ENCODE data around the gene FEM1B.

Gene FEM1B

DNA sequence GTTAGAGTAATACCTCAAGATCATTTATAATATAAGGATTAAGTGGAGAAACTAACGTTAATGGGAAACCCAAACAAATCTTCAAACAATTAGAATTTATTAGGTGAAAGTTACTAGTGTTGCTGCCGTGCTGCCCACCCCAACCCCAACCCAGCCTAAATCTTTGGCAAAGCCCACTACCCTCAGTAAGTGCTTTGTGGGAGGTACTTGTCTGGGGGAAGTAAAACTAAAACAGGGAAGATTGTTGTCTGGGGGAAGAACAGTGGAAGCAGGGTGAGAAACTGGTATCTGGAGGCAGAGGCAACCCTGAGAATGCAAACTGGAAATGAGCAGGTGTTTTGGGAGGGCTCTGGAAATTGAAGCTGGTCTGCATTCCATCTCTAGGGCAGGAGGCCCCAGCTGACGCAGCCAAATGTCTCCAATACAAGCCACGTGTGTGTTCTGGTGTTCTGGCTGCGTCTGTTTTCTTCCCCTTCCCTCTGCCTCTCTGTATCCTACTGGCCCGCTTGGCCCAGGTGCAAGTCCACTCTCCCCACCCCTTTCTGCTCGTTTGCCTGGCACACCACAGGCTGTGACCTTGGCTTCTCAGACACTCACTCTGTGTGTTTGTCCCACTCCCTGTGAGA, 32.7 kb downstream of the FEM1B start:
- DNase-seq, result no peak

DNA sequence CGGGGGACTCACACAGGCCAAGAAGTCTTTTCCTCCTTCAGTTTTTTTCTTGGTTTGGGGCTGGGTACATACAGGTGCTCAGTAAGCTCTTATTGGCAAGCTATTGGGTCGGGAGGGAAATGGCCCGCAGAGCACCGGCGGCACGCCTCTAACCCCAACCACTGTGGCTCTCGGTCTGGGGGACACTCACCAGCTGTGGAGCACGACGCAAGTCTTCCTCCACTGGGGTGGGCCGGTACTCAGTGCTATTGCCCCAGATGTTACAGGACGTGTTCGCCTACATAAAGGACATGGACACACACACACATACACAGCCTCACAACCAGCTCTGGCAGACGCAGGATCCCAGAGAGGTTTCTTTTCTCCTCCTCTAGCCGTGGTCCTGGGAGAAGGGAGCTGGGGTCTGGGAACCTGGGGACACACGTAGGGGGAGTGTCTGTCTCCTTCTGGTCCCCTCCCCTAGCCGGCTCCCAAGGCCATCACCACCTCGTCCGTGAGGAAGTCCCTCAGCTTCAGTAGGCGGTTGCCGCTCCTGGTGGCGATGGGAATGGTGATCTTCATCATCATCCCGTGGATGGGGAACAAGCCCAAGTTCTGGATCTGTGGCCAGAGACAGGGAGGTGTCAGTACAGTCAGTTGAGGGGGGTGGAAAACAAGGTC, 33.4 kb downstream of the FEM1B start:
- DNase-seq, result no peak

GRCh38 chr15:68311464-68311835, 33.9 kb downstream of the FEM1B start:
- no peak for DNase-seq

- no peak for DNase-seq
Measured at GRCh38 chr15:68311859-68312557, 34.5 kb downstream of the FEM1B start.

DNA sequence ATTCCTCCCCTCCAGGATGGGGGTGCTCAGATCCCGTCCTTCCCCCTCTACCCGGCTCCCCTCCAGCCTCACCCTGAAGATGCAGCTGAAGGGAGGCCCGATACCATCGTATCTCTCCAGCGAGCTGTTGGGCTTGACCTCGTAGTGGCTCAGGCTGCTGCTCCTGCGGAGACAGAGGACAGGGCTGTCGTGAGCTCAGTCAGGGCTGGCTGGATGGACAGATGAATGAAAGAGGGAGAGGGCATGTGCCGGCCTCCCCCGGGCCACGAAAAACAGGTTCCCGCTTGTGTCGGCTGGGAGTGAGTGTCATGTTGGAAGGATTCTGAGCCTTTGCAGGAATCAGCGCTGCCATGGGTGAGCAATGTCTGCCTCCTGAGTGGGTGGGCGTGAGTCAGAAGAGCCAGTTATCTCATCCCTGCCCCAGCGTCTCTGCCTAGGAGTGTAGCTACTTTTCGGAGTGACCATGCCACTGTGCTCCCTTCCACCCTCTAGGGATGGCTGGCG, 35.2 kb downstream of the FEM1B start:
- no peak for DNase-seq

DNA sequence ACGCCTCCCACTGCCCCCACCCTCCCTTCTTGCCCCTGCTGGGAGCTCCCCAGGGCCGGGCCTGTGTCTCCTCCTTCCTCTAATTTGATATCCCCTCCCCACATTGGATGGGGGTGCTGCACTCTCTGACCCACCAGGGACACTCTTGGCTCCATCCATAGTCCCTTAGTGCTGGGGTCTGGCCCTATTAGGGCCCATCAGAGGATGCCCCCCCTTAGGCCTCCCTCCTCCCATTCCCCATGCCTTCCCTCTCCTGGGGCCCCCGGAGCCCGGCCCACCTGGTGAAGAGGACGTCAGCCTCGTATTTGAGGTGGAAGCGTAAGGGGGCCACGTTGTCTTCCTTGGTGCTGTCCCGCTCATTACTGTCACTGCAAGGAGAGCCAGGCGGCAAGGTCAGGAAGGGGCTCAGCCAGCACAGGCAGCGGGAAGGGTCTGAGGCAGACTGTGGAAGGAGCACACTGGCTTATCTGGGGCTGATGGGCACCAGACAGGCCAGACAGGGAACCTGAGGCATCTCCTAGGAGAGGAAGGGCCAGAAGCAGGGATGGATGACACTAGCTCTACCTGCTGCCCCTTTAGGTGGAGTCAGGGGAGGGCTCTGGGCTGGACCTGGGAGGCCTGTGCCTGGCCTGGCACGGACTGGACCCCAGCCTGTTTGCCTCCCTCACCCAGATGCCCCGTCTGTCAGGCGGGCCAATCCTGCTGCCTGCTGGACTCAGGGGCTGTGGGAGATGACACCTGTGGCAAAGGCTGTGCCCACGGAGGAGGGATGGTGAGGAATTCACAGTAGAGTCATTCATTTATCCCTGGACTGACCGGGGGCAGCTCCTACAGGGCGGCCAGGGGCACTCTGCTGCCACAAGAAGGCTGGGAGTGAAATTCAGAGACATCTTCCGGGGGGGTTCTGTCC, 36.2 kb downstream of the FEM1B start:
- no peak for DNase-seq

DNA sequence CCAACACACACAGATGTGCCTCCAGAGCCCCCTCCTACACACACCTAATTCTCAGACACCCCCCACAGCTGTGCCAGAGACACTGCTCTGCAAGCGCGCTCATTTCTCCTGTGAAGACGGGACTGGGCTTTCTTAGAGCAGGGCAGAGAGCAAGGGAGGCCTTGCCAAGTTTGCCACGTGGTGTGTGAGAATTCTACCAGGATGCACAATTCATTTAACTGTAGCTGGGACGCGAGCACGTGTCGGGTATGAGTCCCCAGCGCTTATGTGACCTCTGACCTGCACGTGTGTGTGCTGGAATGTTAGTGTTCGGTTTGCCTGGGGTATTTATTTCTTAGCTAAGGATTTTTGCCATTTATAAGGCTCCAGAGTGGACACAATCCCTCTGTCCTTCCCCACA, 37.0 kb downstream of the FEM1B start:
- no peak for DNase-seq

- no peak for DNase-seq
Measured at GRCh38 chr15:68315035-68315434, 37.5 kb downstream of the FEM1B start.

- no peak for DNase-seq
Measured at GRCh38 chr15:68315495-68316031, 38.0 kb downstream of the FEM1B start.

- DNase-seq, result no peak
Measured at GRCh38 chr15:68316061-68316804, 38.7 kb downstream of the FEM1B start.

DNA sequence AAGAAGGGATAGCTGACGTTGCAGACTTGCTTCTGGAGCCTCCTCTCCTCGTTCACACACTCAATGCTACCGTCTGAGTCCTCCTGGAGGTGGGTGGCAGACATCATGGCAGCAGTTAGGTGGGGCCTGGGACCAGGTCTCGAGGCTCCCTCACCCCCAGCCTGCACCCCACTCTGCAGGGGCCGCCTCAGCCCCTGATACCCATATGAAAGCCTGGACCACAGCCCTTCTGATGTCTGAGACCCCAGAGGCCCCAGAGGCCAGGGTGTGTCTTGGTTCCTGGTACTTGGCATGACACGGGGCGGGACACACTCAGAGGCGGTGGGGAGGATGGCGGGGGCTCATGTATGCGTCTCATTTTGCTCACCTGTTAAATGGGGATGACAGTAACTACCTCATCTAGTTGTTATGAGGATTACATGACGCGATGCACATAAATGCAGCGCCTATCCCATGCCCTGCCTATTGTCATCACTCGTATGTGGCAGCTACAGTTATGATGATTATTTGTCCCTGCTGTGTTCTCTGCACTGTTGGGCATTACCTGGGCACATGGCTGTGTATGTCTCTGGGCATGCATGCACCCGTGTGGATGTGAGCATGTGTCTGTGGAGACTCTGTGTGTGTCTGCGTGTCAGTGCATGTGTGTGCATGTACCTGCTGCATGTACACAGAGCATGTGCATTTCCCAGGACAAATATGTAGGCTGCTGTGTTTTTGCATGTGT, 39.9 kb downstream of the FEM1B start:
- DNase-seq, result no peak

GRCh38 chr15:68318008-68318835, 40.7 kb downstream of the FEM1B start:
- DNase-seq, result no peak

DNA sequence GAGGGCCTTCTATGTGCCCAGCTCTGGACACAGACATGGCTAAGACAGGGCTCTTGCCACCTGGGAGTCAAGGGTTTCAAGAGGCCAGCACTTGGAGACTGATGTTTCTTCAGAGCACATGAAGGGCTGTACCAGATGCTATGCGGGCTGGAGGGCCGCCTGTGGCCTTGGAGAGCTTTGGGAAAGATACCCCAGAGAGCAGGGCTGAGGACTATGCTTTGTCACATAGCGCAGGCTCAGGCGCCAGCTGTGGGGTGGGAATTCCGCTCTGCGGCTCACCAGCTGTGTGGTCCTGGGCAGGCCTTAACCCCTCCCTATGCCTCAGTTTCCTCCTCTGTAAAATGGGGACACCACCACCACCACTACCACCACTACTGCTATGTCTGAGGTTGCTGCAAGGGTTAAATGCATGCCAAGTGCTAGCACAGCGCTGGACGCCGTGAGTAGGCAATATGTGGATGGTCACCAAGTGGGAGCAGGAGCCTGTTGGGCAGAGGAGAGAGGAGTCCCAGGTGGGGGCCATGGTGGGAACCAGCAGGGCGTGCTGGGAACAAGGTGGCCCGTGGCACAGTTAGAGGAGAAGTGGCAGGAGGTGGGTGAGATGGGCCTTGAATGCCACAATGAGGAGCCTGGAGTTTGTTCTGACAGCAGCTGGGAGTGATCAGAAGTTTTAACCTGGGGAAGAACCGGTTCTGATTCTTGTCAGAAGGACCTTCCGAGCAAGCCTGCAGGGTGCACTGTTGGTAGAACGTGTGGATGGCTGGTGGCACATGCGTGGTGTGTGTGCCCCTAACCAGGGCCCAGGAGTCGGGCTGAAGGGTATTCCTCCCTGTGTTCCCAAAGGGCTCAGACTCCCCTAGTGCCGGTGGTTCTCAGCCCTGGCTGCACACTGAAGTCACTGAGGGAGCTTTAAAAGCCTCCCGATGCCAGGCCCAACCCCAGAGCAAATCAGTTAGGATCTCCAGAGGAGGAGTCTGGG, 41.7 kb downstream of the FEM1B start:
- DNase-seq, result no peak

- DNase-seq, result no peak
Measured at GRCh38 chr15:68319997-68320396, 42.5 kb downstream of the FEM1B start.

DNA sequence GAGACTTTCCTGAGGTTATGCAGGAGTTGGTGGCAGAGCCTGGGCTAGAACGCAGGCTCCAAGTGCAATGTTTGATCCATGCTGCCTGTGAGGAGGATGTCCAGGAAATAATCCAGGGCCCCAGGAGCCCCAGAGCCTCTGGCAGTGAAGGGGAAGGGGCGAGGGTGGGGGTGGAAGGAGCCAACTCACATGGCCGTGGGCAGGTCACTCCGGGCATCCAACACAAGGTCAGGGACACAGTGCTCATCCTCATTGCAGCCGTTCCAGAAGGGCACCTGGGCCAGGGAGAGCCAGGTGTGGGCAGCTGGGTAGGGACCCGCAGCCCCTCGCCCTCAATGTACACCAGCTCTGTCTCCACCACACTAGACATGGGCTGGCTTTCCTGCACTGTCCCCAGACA, 43.7 kb downstream of the FEM1B start:
- no peak for DNase-seq

GRCh38 chr15:68322796-68323195, 45.3 kb downstream of the FEM1B start:
- DNase-seq, result no peak

- no peak for DNase-seq
Measured at GRCh38 chr15:68325726-68326125, 48.2 kb downstream of the FEM1B start.

DNA sequence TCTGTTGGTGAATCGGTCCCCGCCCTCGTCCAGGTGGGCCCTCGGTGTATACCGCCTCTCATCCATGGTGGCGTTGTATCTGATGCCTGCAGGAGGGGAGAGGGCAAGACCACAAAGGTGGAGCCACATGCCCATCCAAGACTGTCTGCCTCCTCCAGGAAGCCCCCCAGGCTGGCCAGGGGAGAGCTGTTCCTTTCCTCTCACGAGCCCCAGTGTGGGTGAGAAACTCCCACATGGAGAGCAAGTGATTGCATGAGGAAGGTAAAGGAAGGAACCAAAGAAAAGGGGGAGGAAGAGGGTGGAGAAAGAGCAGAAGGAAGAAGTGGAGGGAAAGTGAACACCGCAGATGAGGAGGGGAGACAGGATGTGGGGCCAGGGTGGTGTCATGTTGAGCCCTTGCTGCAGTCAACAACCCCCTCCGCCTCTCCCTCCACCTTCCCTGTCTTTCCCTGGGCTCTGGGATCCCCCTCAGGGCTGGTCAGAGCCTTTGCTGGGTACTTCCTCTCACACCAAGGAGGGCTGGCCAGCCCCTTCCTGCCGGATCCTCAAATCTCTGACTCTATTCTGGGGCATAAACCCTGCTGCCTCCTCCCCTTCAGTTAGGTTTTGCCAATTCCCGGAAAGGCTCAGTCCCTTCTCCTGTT, 49.3 kb downstream of the FEM1B start:
- DNase-seq, result no peak

GRCh38 chr15:68328443-68328842, 50.9 kb downstream of the FEM1B start:
- peak; percentile 23 for DNase-seq
